Sigmoid colon (tissue), 7 donors: Measurements from ENCODE around the gene STIL. TPM values are rescaled to one million over a fixed set of nuclear protein-coding genes. Genes with fewer than 3 reads are reported as not detected.

Source experiments
- DNase-seq: peaks from one replicate; pipeline ENCODE4 v3.0.0-alpha.2; 2019
- H3K27ac ChIP-seq, 4 donors: fragments of 200-600 bp; sonication (generic); one replicate each; pipeline ENCODE4 v1.5.1; 2016 to 2019; ENCODE audit warnings: mild to moderate bottlenecking in 1 of 4
- H3K27me3 ChIP-seq, 3 donors: fragments of 200-600 bp; sonication (generic); one replicate each; pipeline ENCODE4 v1.5.1; 2019; ENCODE audit warnings: mild to moderate bottlenecking in 1 of 3
- H3K36me3 ChIP-seq, 4 donors: fragments of 200-600 bp; sonication (generic); one replicate each; pipeline ENCODE4 v1.5.1; 2016 to 2019
- H3K4me1 ChIP-seq, 4 donors: fragments of 200-600 bp; sonication (generic); one replicate each; pipeline ENCODE4 v1.5.1; 2017 to 2019
- H3K4me3 ChIP-seq, 4 donors: fragments of 200-600 bp; sonication (generic); one replicate each; pipeline ENCODE4 v1.5.1; 2017 to 2019; ENCODE audit warnings: mild to moderate bottlenecking in 2 of 4, moderate library complexity in 1 of 4
- H3K9me3 ChIP-seq, 4 donors: fragments of 200-600 bp in 3 of 4; sonication (generic) in 3 of 4; one replicate each; pipeline versions ENCODE4 v1.5.1 to v1.6.1; 2013 to 2019
- EP300 ChIP-seq, 4 donors: sonication (generic); formaldehyde crosslinking; IDR thresholded peaks; one replicate each; pipeline ENCODE4 v1.6.1; 2017; ENCODE audit warnings: antibody characterized with exemption in 4 of 4
- POLR2A ChIP-seq, 2 donors: fragments of 450-650 bp; IDR thresholded peaks; one replicate each; pipeline ENCODE4 v1.6.1; 2016; ENCODE audit warnings: antibody characterized with exemption in 2 of 2, mild to moderate bottlenecking in 2 of 2, moderate library complexity in 2 of 2
- POLR2AphosphoS5 ChIP-seq, 4 donors: sonication (generic); formaldehyde crosslinking; IDR thresholded peaks; one replicate each; pipeline ENCODE4 v1.6.1; 2017; ENCODE audit warnings: antibody characterized with exemption in 4 of 4
- WGBS, 2 donors: extraction: QIAGEN DNeasy Blood & Tissue Kit; methylation state at CpG; one replicate each; pipeline ENCODE4 v1.1.7; 2013; 5-methylcytosine and 5-hydroxymethylcytosine counted together
- intact Hi-C: fragments of 100-400 bp; cut with DNase I; formaldehyde crosslinking; loops from one replicate; pipeline ENCODE4 v1.15.1; 2023
- polyA plus RNA-seq, 3 donors: library from polyadenylated mRNA; stranded (reverse); fragments of 200-250 nt; gene quantifications; one replicate each; pipeline ENCODE4 v1.2.3, GENCODE V29; 2013
- total RNA-seq, 4 donors: library from RNA; depleted of rRNA; stranded (reverse); fragments of >200 nt; gene quantifications; one replicate each; pipeline ENCODE4 v1.1.0, GENCODE V29; 2016
- TF ChIP-seq, protein P1 (sequence below), 4 experiments: fragments of 450-650 bp in 3 of 4; fragments of 200-600 bp in 1 of 4; IDR thresholded peaks; one replicate each; pipeline ENCODE4 v1.5.1; 2016 to 2019; ENCODE audit warnings: antibody characterized with exemption in 4 of 4, mild to moderate bottlenecking in 3 of 4, moderate library complexity in 2 of 4
- donor health status: healthy with polysubstance abuse.
- donor health status: Bipolar disorder and iron deficiency.
- donor health status: healthy.

Gene STIL
- total and polyA plus RNA-seq, 7 donors: 0.28 to 5.7 (median 0.71) TPM

DNA sequence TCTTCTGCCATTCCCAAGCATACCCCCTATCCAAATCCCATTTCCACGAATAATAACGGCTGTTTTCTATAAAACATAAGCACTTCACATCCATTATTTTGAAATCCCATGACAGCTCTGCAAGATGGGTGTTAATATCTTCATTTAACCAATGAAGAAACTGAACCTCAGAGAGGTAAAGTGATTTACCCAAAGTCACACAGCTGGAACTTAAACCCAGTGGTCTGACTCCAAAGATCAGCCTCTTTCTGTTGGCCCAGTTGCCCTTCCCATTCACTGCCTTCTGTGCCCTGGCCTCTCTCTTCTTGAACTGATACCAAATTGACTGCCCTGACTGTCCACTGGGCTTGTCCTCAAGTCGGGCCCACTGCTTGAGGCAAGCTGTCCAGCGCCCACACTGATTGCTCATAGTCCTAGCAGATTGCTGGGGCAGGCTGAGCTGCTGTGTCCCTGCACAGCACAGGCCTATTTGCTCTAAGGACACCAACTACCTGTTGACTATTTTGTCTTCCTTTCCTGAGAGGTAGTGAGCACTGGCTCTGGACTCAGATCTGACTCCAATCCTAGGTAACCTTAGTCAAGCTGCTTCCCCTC, 101.2 kb downstream of the STIL start:
- intact Hi-C loops: no loop called here
- DNase-seq: peak; percentile 28
- Histone ChIP-seq H3K9me3 (no peaks in the 10 kb centered on the region), H3K27me3 (peaks cover 0 to 28% (median 0%) of the 10 kb centered on the region in 3 donors), H3K27ac (peak overlapping the region in 1 of 4 donors; percentile 18), H3K36me3 (no peaks in the 10 kb centered on the region), H3K4me1 (no peaks in the 10 kb centered on the region), H3K4me3 (no peak overlapping the region)
- TF ChIP-seq POLR2A (IDR thresholded peaks at IDR 0.05) (no peak), EP300 (IDR thresholded peaks at IDR 0.05) (no peak), POLR2AphosphoS5 (IDR thresholded peaks at IDR 0.05) (no peak)
- TF ChIP-seq, protein P1, sequence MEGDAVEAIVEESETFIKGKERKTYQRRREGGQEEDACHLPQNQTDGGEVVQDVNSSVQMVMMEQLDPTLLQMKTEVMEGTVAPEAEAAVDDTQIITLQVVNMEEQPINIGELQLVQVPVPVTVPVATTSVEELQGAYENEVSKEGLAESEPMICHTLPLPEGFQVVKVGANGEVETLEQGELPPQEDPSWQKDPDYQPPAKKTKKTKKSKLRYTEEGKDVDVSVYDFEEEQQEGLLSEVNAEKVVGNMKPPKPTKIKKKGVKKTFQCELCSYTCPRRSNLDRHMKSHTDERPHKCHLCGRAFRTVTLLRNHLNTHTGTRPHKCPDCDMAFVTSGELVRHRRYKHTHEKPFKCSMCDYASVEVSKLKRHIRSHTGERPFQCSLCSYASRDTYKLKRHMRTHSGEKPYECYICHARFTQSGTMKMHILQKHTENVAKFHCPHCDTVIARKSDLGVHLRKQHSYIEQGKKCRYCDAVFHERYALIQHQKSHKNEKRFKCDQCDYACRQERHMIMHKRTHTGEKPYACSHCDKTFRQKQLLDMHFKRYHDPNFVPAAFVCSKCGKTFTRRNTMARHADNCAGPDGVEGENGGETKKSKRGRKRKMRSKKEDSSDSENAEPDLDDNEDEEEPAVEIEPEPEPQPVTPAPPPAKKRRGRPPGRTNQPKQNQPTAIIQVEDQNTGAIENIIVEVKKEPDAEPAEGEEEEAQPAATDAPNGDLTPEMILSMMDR (IDR thresholded peaks at IDR 0.05): no peak
- WGBS, 2 donors: 83 to 85% methylated on average over 4 of the region's 4 CpGs

GRCh38 chr1:47211796-47212269, 102.1 kb downstream of the STIL start:
- intact Hi-C loops: no loop called here
- peaks cover 0 to 28% (median 0%) of the 10 kb centered on the region in 3 donors for H3K27me3 ChIP-seq
- H3K9me3 ChIP-seq: no peaks in the 10 kb centered on the region
- peak overlapping the region in 1 of 4 donors; percentile 18 for H3K27ac ChIP-seq
- TF ChIP-seq EP300 (IDR thresholded peaks at IDR 0.05) (no peak), POLR2A (IDR thresholded peaks at IDR 0.05) (no peak), POLR2AphosphoS5 (IDR thresholded peaks at IDR 0.05) (peak in 1 of 4 donors; percentile 45)
- H3K4me3 ChIP-seq: no peak overlapping the region
- 46 to 76% methylated on average over 9 of the region's 9 CpGs for WGBS, 2 donors
- no peaks in the 10 kb centered on the region for H3K4me1 ChIP-seq
- H3K36me3 ChIP-seq: no peaks in the 10 kb centered on the region
- DNase-seq: peak; percentile 71

DNA sequence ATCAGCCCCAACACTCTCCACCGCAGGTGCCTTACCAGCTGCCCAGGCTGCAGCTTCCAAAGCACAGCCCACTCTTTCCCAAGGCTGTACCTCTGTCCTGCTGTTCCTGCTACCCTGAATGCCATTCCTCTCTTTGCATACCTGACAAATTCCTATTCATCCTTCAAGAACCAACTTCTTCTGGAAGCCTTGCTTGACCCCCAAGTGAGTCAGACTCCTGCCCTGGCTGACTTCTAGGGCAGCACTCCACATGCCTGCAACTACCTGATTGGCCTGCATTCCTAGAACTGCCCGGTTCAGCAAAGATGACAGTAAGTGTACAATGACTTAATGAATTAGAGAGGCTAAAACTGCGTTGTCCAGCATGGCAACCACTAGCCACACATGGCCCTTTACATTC, 103.3 kb downstream of the STIL start:
- H3K27ac ChIP-seq: no peak overlapping the region
- DNase-seq: peak; percentile 32
- TF ChIP-seq, protein P1 (IDR thresholded peaks at IDR 0.05): no peak
- no peak for TF ChIP-seq POLR2A (IDR thresholded peaks at IDR 0.05)
- TF ChIP-seq POLR2AphosphoS5 (IDR thresholded peaks at IDR 0.05): no peak
- no peak for TF ChIP-seq EP300 (IDR thresholded peaks at IDR 0.05)
- H3K27me3 ChIP-seq: peaks cover 0 to 28% (median 0%) of the 10 kb centered on the region in 3 donors
- no peaks in the 10 kb centered on the region for H3K36me3 ChIP-seq
- no peaks in the 10 kb centered on the region for H3K9me3 ChIP-seq
- WGBS, 2 donors: 84 to 87% methylated on average over 3 of the region's 3 CpGs
- no peak overlapping the region for H3K4me3 ChIP-seq
- no peaks in the 10 kb centered on the region for H3K4me1 ChIP-seq
- intact Hi-C loops: no loop called here

GRCh38 chr1:47209725-47210325, 104.1 kb downstream of the STIL start:
- Histone ChIP-seq H3K4me3 (no peak overlapping the region), H3K27ac (no peak overlapping the region), H3K36me3 (no peaks in the 10 kb centered on the region), H3K9me3 (no peaks in the 10 kb centered on the region), H3K27me3 (peaks cover 0 to 28% (median 0%) of the 10 kb centered on the region in 3 donors), H3K4me1 (no peaks in the 10 kb centered on the region)
- TF ChIP-seq, protein P1 (IDR thresholded peaks at IDR 0.05): no peak
- TF ChIP-seq POLR2AphosphoS5 (IDR thresholded peaks at IDR 0.05) (no peak), EP300 (IDR thresholded peaks at IDR 0.05) (no peak), POLR2A (IDR thresholded peaks at IDR 0.05) (no peak)
- peak; percentile 18 for DNase-seq
- intact Hi-C loops: no loop called here
- 55 to 83% methylated on average over 3 of the region's 3 CpGs for WGBS, 2 donors

- H3K4me3 ChIP-seq: no peak overlapping the region
- no peaks in the 10 kb centered on the region for H3K36me3 ChIP-seq
- TF ChIP-seq POLR2A (IDR thresholded peaks at IDR 0.05) (no peak), EP300 (IDR thresholded peaks at IDR 0.05) (no peak), POLR2AphosphoS5 (IDR thresholded peaks at IDR 0.05) (no peak)
- TF ChIP-seq, protein P1 (IDR thresholded peaks at IDR 0.05): no peak
- no peaks in the 10 kb centered on the region for H3K4me1 ChIP-seq
- no peaks in the 10 kb centered on the region for H3K9me3 ChIP-seq
- peaks cover 0 to 28% (median 0%) of the 10 kb centered on the region in 3 donors for H3K27me3 ChIP-seq
- DNase-seq: peak; percentile 25
- 72 to 81% methylated on average over 8 of the region's 8 CpGs for WGBS, 2 donors
- H3K27ac ChIP-seq: no peak overlapping the region
- intact Hi-C loops: no loop called here
Observed at GRCh38 chr1:47209091-47209490, 104.9 kb downstream of the STIL start.
